ENCODE measurements around the gene ZNF763. TPM values are rescaled to one million over a fixed set of nuclear protein-coding genes. Genes with fewer than 3 reads are reported as not detected.
"Not testable (repeated sequence)": the region's sequence is repeated elsewhere in the genome, so short reads cannot be mapped to it uniquely, and the experiment has no call there.

Gene ZNF763
- total RNA-seq, 4 donors from 2014 or later = 1.9 to 8.0 (median 3.6) TPM

- TF ChIP-seq, protein P1, sequence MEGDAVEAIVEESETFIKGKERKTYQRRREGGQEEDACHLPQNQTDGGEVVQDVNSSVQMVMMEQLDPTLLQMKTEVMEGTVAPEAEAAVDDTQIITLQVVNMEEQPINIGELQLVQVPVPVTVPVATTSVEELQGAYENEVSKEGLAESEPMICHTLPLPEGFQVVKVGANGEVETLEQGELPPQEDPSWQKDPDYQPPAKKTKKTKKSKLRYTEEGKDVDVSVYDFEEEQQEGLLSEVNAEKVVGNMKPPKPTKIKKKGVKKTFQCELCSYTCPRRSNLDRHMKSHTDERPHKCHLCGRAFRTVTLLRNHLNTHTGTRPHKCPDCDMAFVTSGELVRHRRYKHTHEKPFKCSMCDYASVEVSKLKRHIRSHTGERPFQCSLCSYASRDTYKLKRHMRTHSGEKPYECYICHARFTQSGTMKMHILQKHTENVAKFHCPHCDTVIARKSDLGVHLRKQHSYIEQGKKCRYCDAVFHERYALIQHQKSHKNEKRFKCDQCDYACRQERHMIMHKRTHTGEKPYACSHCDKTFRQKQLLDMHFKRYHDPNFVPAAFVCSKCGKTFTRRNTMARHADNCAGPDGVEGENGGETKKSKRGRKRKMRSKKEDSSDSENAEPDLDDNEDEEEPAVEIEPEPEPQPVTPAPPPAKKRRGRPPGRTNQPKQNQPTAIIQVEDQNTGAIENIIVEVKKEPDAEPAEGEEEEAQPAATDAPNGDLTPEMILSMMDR (IDR thresholded peaks at IDR 0.05) = no peak
- no peak for DNase-seq (ENCODE audit: low spot score)
- no peak for ATAC-seq (ENCODE audit: low FRiP score)
Observed at GRCh38 chr19:11942008-11942842, 22.6 kb upstream of the ZNF763 start.

GRCh38 chr19:11942843-11943108 lies 22.1 kb upstream of the ZNF763 start:
- DNase-seq (ENCODE audit: low spot score) (no peak), ATAC-seq (ENCODE audit: low FRiP score) (no peak)
- TF ChIP-seq, protein P1 (IDR thresholded peaks at IDR 0.05) = no peak

GRCh38 chr19:11944656-11945055 lies 20.2 kb upstream of the ZNF763 start:
- no peak for DNase-seq (ENCODE audit: low spot score)
- no peak for ATAC-seq (ENCODE audit: low FRiP score)
- TF ChIP-seq, protein P1 (IDR thresholded peaks at IDR 0.05) = no peak

- DNase-seq (ENCODE audit: low spot score) (no peak), ATAC-seq (ENCODE audit: low FRiP score) (no peak)
- TF ChIP-seq, protein P1 (IDR thresholded peaks at IDR 0.05) = no peak
Observed at GRCh38 chr19:11948646-11949045, 16.2 kb upstream of the ZNF763 start.

- TF ChIP-seq, protein P1 (IDR thresholded peaks at IDR 0.05) = no peak
- ATAC-seq (ENCODE audit: low FRiP score) (no peak), DNase-seq (ENCODE audit: low spot score) (no peak)
Observed at GRCh38 chr19:11949201-11949600, 15.6 kb upstream of the ZNF763 start.

DNA sequence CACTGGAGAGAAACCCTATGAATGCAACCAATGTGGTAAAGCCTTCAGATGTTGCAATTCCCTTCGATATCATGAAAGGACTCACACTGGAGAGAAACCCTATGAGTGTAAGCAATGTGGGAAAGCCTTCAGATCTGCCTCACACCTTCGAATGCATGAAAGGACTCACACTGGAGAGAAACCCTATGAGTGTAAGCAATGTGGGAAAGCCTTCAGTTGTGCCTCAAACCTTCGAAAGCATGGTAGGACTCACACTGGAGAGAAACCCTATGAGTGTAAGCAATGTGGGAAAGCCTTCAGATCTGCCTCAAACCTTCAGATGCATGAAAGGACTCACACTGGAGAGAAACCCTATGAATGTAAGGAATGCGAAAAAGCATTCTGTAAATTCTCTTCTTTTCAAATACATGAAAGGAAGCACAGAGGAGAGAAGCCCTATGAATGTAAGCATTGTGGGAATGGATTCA lies 15.2 kb upstream of the ZNF763 start:
- DNase-seq (ENCODE audit: low spot score); ATAC-seq (ENCODE audit: low FRiP score): not testable (repeated sequence)

- ATAC-seq (ENCODE audit: low FRiP score) = no peak
- DNase-seq (ENCODE audit: low spot score) = no peak
- TF ChIP-seq, protein P1 (IDR thresholded peaks at IDR 0.05) = no peak
Observed at GRCh38 chr19:11950312-11950711, 14.5 kb upstream of the ZNF763 start.

Measured in omental fat pad (tissue), 4 donors.